T1000 (cell line): ENCODE data around the gene S100A8.
"Not testable (repeated sequence)": the region's sequence is repeated elsewhere in the genome, so short reads cannot be mapped to it uniquely, and the experiment has no call there.

Experiments
- DNase-seq: peaks from one replicate; lab custom pipeline; 2025; ENCODE audit warnings: mixed read lengths; lab: John Stamatoyannopoulos, UW

Gene S100A8

GRCh38 chr1:153417136-153417888, 26.4 kb upstream of the S100A8 start:
- DNase-seq, result no peak

- DNase-seq, result no peak
These were observed 25.1 kb upstream of the S100A8 start, which contains the start of gene S100A7A for GRCh38 chr1:153415850-153416570. S100A7A (plus strand) TSS chr1:153416520; CDS start chr1:153418083, 1,563 bp downstream.

GRCh38 chr1:153413961-153414360, 23.1 kb upstream of the S100A8 start:
- DNase-seq, result not testable (repeated sequence)

- DNase-seq, result not testable (repeated sequence)
These were observed 16.4 kb upstream of the S100A8 start for GRCh38 chr1:153407274-153407673.

- DNase-seq, result not testable (repeated sequence)
These were observed 15.1 kb upstream of the S100A8 start for GRCh38 chr1:153405825-153406599.

- no peak for DNase-seq
These were observed 13.9 kb upstream of the S100A8 start for GRCh38 chr1:153404768-153405167.

GRCh38 chr1:153404086-153404635, 13.3 kb upstream of the S100A8 start:
- DNase-seq, result no peak

- no peak for DNase-seq
These were observed 12.7 kb upstream of the S100A8 start for GRCh38 chr1:153403421-153404085.

- no peak for DNase-seq
These were observed 11.4 kb upstream of the S100A8 start for GRCh38 chr1:153402226-153402625.

GRCh38 chr1:153401461-153401860, 10.6 kb upstream of the S100A8 start:
- DNase-seq, result no peak

GRCh38 chr1:153400244-153400643, 9.4 kb upstream of the S100A8 start:
- no peak for DNase-seq

GRCh38 chr1:153399401-153400055, 8.7 kb upstream of the S100A8 start:
- DNase-seq, result no peak

- no peak for DNase-seq
These were observed 7.2 kb upstream of the S100A8 start for GRCh38 chr1:153397924-153398651.

GRCh38 chr1:153397051-153397923, 6.4 kb upstream of the S100A8 start:
- DNase-seq, result no peak

- DNase-seq, result no peak
These were observed 5.6 kb upstream of the S100A8 start for GRCh38 chr1:153396461-153396860.

GRCh38 chr1:153395776-153396175, 4.9 kb upstream of the S100A8 start:
- DNase-seq, result no peak

GRCh38 chr1:153395136-153395685, 4.3 kb upstream of the S100A8 start:
- no peak for DNase-seq

- DNase-seq, result no peak
These were observed 3.5 kb upstream of the S100A8 start for GRCh38 chr1:153394391-153394790.

GRCh38 chr1:153393926-153394325, 3.1 kb upstream of the S100A8 start:
- DNase-seq, result no peak
